Central memory CD4-positive, alpha-beta T cell (primary cell): ENCODE measurements around the gene TOP3A.

Experiments used
- DNase-seq: peaks from one replicate; pipeline ENCODE4 v3.0.0; 2022

Gene TOP3A

DNA sequence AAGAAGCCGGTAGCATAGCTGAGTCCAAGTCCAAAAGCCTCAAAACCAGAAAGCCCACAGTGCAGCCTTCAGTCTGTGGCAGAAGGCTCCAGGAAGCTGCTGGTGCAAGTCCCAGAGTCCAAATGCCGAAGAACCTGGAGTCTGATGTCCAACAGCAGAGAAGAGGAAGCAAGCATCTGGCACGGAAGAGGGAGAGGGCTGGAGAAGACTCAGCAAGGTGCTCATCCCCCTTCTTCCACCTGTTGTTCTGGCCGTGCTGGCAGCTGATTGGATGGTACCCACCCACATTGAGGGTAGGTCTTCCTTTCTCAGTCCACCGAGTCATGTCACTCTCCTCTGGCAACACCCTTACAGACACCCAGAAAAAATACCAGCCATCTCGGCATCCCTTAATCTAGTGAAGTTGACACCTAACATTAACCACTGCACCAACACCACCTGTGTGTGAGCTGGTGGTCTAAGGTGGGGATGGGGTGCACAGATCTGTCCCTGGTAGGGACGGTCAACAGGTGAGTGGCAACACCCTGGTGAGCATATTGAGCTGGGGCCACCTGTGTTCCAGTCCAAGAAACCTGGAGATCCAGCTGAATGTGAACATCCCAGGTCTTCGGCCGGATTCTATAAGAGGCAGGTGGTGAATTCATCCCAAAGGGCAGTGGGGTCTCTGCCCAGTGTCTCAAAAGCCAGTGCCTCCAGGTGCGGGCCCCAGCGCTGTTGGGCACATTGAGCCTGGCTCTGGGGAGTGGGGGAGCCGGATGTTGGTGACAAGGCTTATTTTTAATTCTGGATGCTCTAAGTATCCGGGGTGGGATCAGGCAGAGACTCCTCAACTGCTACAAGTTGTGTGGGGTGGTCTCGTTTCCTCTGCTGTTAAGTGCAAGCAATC lies 44.5 kb downstream of the TOP3A start:
- no peak for DNase-seq

DNA sequence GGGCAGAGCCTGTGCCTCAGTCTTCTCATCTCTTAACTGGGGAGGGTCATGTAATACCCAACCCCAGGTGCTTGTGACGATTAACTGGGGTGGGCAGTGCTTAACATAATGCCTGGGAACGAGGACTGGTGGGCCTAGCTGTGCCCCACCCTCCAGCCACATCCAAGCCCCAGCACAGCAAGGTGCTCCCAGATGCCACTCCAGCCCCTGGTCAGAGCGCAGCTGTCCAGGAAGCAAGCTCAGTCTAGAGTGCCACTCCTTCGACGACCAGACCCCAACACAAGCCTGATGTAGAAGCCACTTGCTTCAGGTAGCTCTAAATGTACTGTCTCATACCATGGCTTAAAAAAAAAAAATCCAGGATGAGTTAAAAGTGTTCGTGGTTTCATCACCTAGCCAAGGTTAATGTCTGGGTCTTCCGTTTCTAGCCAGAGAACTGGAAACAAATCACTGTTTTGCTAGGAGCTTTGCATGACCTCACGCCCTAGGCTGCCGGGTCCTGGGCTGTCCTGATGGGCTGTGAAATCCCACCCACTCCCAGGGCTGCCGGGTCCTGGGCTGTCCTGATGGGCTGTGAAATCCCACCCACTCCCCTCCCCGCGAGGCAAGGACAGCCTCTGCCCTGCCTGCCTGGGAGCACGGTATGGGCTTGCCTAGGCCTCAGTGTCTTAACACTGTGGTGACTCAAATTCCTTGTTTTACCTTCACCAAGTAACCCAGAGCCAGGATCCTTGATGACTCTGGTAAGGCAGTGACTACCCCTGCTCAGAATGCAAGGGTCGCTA lies 46.7 kb downstream of the TOP3A start:
- no peak for DNase-seq

- DNase-seq: no peak
Measured at GRCh38 chr17:18267366-18267765, 47.4 kb downstream of the TOP3A start.

DNA sequence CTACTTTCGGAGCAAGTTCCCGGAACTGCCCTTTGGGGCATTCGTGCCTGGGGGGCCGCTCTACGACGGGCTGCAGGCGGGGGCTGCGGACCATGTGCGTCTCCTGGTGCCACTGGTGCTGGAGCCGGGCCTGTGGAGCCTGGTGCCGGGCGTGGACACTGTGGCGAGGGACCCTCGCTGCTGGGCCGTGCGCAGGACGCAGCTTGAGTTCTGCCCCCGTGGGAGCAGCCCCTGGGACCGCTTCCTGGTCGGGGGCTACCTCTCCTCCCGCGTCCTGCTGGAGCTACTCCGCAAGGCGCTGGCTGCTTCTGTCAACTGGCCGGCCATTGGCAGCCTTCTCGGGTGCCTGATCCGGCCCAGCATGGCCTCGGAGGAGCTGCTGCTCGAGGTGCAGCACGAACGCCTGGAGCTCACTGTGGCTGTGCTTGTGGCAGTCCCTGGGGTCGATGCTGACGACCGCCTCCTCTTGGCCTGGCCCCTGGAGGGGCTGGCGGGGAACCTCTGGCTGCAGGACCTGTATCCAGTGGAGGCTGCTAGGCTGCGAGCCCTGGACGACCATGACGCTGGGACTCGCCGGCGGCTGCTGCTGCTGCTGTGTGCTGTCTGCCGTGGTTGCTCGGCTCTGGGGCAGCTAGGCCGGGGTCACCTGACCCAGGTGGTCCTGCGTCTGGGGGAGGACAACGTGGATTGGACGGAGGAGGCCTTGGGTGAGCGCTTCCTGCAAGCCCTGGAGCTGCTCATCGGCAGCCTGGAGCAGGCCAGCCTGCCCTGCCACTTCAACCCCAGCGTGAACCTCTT lies 50.7 kb downstream of the TOP3A start:
- DNase-seq: no peak

GRCh38 chr17:18262641-18263040 lies 52.2 kb downstream of the TOP3A start:
- no peak for DNase-seq

- no peak for DNase-seq
Measured at GRCh38 chr17:18262111-18262510, 52.7 kb downstream of the TOP3A start.

- no peak for DNase-seq
Measured at GRCh38 chr17:18261659-18262058, 53.1 kb downstream of the TOP3A start.

- DNase-seq: no peak
Measured at GRCh38 chr17:18261146-18261515, 53.7 kb downstream of the TOP3A start.

- peak; percentile 91 for DNase-seq
Measured at GRCh38 chr17:18260332-18261145, 54.3 kb downstream of the TOP3A start, which contains the start of gene MIEF2. Gene MIEF2, plus strand, starts transcription at chr17:18260662. Its CDS starts 2,059 bp downstream, at chr17:18262721.

DNA sequence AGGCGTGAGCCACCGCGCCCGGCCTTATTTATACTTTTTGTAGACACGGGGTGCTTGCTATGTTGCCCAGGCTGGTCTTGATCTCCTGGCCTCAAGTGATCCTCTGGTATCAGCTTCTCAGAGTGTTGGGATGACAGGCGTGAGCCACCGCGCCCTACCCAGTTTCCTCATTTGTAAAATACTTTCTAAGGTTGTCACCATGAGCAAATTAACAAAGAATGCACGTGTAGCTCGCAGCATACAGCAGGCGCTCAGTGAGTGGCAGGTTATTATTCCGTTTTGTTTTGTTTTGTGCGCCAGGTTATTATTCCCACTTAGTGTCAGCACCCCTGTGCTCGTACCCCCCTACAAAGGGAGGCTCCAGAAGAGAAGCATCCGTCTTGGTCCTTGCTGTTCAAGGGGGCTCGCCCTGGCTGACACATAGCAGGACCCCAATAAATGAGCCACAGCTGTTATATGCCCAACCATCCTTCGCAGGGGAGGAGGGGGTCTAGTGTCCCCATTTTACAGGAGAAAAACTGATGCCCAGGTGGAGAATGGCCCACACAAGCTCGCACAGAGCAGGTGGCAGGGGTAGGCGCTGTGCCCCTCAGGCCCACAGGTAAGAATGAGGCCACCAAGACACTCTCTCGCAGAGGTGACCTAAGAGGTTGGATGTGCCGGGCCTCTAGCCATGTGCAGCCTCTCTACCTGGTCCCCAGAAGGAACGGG lies 55.0 kb downstream of the TOP3A start:
- DNase-seq: no peak

- peak; percentile 44 for DNase-seq
Measured at GRCh38 chr17:18258356-18259038, 56.3 kb downstream of the TOP3A start, which contains the start of gene FLII. Gene FLII, minus strand, starts transcription at chr17:18258738. Its CDS starts 48 bp downstream, at chr17:18258690.

- DNase-seq: peak; percentile 29
Measured at GRCh38 chr17:18257982-18258355, 56.8 kb downstream of the TOP3A start.

DNA sequence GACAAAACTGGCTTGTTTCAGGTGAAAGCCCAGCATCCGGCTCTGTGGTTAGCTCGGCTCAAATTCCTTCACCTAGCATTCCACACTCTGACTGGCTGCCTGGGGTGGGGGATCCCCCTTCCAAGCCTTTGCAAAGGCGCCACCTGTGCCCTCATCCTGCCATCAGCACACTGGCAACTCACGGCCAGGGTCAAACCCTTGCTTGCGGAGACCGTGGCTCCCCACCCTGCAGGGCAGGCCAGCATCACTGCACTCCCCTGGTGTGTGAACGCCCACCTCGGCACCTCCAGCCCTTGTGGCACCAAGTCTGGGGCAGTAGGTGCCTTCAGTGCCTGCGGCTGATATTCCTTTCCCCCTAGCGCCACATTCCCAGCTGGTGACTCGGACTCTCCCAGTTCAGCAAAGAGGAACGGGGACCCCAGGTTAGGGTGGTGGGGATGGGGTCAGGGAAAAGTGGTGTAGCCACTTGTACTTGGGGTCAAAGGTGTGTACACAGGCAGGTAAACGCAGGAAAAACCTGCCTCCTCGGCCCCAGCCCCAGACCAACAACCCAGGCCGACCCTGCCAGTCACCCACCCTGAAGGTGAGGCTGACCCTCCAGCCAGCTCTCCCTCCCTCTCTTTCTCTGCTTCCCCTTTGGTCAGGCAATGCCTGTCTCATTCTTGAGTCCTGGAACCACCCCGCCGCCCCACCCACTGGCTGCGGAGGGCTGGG lies 57.4 kb downstream of the TOP3A start:
- DNase-seq: peak; percentile 18

DNA sequence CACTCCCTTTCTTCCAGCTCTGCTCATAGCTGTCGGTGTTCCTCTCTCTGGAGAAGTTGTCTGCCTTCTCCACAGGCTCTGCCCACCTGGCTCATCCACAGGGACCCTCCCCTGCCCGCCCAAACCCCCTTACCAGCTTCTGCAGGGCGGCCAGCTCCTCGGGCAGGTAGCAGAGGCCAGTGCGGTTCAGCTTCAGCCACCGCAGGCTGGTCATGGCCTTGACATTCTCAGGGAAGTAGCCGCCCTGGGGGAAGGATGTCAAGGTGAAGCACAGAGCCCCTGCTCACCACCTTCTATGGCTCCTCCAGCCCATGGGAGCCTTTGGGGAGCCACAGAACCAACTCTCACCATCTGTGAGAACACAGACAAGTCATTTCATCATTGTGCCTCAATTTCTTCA lies 58.0 kb downstream of the TOP3A start:
- DNase-seq: no peak

- no peak for DNase-seq
Measured at GRCh38 chr17:18256351-18256750, 58.4 kb downstream of the TOP3A start.

DNA sequence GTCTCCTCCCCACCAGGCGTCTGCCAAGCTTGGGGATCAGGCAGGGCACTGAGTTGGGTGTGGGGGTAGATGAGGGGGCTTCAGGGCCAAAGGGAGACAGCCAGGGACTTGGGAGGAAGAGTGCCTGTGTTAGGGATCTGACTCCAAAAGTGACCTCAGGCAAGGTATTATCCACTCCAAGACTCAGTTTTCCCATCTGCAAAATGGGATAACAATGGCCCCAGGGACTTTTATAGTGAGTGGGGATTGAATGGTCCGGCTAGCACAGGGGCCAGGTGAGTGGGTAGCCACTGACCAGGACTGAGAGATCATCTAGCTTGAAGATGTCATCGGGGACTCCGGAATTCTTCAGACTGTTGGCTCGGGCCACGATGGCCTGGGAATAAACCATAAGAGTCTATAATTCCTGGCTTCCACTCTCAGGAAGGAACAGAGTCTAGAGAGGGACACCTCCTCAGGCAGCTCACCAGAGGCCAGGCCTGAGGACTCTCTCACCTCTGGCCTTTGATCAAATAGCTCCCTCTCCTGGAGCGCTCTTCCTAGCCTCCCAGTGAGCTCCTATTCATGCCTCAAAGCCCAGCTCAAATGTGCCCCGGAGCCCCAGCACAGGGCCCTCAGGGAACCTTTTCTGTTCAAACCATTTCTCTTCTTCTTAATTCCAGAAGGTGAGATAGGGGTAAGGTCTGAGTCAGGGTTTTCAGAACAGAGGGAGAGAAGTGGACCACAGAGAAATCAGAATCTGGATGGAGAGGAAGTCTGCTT lies 59.7 kb downstream of the TOP3A start:
- no peak for DNase-seq

DNA sequence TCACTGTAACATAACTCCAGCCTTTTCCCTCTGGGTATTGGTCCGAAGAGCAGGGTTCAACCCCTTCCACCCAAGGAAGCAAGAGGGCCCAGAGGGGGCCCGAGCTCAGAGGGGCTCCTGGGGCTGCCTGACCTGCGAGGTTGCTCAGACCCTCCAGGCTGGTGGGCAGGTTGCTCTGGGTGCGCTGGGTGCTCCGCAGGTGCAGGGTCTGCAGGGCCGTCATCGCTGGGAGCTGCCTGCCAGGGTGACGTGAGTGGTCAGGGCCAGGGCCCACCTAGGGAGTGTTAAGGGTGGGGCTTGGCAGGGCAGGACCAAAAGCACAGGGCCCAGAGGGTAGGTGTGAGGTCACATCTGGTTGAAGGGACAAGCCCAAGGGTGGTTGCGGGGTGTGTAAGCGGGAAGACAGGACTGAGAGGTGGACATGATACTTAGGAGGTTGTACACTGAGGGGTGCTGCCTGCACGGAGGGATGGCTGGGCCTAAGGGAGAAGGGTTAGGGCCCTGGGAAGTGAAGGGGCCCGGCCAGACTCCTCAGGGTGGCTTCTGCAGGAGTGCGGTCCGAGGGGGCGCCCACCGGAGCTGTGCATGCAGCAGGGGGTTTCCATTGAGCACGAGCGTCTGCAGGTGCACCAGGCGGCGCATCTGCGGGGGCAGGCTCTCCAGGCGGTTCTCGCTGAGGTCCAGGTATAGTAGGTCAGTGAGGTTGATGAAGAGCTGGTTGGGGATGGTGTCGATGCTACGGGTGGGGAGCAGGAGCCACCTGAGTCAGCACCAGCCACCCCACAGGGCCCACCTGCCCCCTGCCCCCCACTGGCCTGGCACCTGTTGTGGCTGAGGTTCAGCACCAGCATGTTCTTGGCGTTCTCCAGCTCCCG lies 60.6 kb downstream of the TOP3A start:
- no peak for DNase-seq

DNA sequence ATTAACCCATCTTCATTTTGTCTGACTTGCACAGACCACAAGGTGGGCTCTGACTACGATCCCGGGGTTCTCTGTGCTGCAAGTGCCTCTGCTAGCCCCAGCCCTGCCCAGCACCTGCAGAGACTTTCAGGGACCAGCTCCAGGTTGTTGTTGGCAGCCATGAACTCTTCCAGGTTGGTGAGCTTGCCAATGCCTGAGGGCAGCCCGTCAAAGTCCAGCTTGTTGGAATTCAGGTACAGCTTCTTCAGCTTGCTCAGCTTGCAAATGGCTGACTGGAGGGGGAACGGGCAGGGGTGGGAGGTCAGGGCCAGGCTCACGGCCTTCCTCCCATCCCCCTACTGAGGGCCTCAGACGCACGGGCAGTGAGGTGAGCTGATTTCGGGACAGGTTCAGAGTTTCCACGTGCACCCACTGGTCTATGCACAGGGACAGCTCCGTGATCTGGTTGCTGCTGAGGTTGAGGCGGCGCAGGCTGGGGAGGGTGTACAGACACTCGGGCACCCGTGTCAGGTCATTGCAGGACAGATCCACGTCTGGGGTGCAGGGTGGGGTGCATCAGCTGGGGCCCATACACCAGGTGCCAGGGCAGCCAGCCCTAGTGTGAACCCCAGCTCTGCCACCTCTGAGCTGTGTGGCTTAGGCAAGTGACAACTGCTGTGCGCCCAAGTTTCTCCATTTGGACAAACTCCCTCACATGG lies 61.5 kb downstream of the TOP3A start:
- DNase-seq: no peak
